IMR-90 (cell line): ENCODE data around the gene TNS2.

Experiments used
- BHLHE40 ChIP-seq: fragments of 150-350 bp; IDR thresholded peaks from 2 replicates; pipeline ENCODE4 v1.6.1; 2016; ENCODE audit warnings: mild to moderate bottlenecking, low read depth, low read length
- CHD1 ChIP-seq: IDR thresholded peaks from 2 replicates; pipeline ENCODE4 v1.6.1; 2012; ENCODE audit warnings: low read depth, low read length, improper control_type of control experiment
- CTCF ChIP-seq: conservative IDR thresholded peaks from 2 replicates; pipeline ENCODE4 v1.5.1; 2012; ENCODE audit warnings: mild to moderate bottlenecking, low read depth, low read length, improper control_type of control experiment
- FOS ChIP-seq: fragments of 150-350 bp; IDR thresholded peaks from 2 replicates; pipeline ENCODE4 v1.6.1; 2016; ENCODE audit warnings: low read depth, low read length
- NFE2L2 ChIP-seq: fragments of 150-350 bp; IDR thresholded peaks from 2 replicates; pipeline ENCODE4 v1.6.1; 2016; ENCODE audit warnings: low read depth, mild to moderate bottlenecking, low read length
- POLR2A ChIP-seq: IDR thresholded peaks from 2 replicates; pipeline ENCODE4 v1.6.1; 2012; ENCODE audit warnings: mild to moderate bottlenecking, low read depth, low read length
- RAD21 ChIP-seq: IDR thresholded peaks from 2 replicates; pipeline ENCODE4 v1.6.1; 2012; ENCODE audit warnings: low read length, improper control_type of control experiment
- SMC3 ChIP-seq: fragments of 150-350 bp; IDR thresholded peaks from 2 replicates; pipeline ENCODE4 v1.6.1; 2016; ENCODE audit warnings: low read depth, mild to moderate bottlenecking, antibody characterized with exemption, low read length, moderate library complexity

GRCh38 chr12:53105712-53106439 is 56.0 kb downstream of the TNS2 start:
- TF ChIP-seq CTCF, result no peak
- TF ChIP-seq POLR2A, result no peak
- TF ChIP-seq SMC3, result no peak
- no peak for TF ChIP-seq CHD1
- no peak for TF ChIP-seq NFE2L2
- TF ChIP-seq BHLHE40, result no peak
- TF ChIP-seq RAD21, result no peak
- TF ChIP-seq FOS, result no peak
